ENCODE data around the gene FKBP1A. TPM values are rescaled to one million over a fixed set of nuclear protein-coding genes. Genes with fewer than 3 reads are reported as not detected.

FKBP1A gene
- total RNA-seq, 1 experiment from 2014 or later = 209 TPM

DNA sequence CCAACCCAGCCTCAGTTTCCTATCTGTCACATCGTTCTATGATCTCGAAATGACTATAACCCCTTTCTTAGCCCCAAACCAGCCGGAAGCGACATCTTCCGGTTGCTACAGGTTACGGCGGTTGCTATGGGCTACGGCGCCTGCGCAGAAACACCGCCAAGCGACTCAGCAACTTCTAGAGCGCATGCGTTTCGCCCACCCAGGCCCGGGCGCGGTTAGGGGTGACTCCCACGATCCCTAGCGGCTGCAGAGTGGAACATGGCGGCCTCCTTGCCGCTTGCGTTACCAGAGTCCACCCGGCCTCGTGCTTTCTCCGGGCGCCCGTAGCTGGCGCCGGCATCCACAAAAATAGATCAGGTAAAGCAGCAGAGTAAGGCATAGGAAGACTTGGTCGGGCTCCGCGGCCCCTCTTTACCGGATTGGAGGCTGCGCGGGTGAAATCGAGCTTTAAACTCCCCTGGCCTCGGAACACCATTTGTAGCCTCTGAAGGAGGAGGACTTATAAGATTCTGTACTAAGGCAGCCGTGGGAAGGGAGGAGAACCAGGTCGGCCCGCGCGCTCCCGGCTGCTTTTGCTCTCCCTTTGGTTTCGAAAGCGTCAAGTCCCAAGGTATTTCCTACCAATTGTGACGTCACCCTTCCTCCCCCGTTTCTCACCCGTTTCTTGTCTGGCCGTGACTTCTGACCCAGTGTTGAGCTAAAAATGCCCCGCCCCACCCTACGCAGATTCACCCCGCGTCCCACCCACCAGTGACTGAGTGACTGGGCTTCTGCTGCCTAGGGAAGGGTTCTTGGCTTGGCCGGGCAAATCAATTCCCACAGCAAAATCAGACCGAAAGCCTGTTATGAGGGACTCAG is 67.5 kb downstream of the FKBP1A start:
- no peaks in the 10 kb centered on the region for H3K27me3 Mint-ChIP-seq (ENCODE audit: insufficient read depth, unreplicated experiment)
- ChIA-PET POLR2A (interaction anchor here (0.6 to 10.7 kb wide), 43 partner anchors 9 to 1364 kb away, joined by 3 to 184 read pairs (median 4); partner anchors contain the start of genes FKBP1A, NSFL1C, RAD21L1 and SNPH), CTCF (interaction anchor here (0.6 to 5.2 kb wide), 6 partner anchors 13 to 178 kb away, joined by 4 to 40 read pairs (median 14); no protein-coding TSS in a partner anchor)
- peak; percentile 95 for DNase-seq (ENCODE audit: unreplicated experiment)
- H3K27ac Mint-ChIP-seq (ENCODE audit: low read depth, unreplicated experiment) = no peak overlapping the region
- H3K9me3 Mint-ChIP-seq (ENCODE audit: unreplicated experiment) = no peaks in the 10 kb centered on the region
- H3K4me1 Mint-ChIP-seq (ENCODE audit: insufficient read depth, unreplicated experiment) = peaks cover 26% of the 10 kb centered on the region
- no peaks in the 10 kb centered on the region for H3K36me3 Mint-ChIP-seq (ENCODE audit: insufficient read depth, unreplicated experiment)
- intact Hi-C loops (cut with micrococcal nuclease) = loop anchor here (2.0 kb wide), 1 partner anchor 67 kb away; the partner anchor contains the start of gene FKBP1A
- no peak overlapping the region for H3K4me3 Mint-ChIP-seq (ENCODE audit: unreplicated experiment)
- BruUV-seq (replicated peaks) = TSS peak; percentile 71
- TF ChIP-seq, protein P1, sequence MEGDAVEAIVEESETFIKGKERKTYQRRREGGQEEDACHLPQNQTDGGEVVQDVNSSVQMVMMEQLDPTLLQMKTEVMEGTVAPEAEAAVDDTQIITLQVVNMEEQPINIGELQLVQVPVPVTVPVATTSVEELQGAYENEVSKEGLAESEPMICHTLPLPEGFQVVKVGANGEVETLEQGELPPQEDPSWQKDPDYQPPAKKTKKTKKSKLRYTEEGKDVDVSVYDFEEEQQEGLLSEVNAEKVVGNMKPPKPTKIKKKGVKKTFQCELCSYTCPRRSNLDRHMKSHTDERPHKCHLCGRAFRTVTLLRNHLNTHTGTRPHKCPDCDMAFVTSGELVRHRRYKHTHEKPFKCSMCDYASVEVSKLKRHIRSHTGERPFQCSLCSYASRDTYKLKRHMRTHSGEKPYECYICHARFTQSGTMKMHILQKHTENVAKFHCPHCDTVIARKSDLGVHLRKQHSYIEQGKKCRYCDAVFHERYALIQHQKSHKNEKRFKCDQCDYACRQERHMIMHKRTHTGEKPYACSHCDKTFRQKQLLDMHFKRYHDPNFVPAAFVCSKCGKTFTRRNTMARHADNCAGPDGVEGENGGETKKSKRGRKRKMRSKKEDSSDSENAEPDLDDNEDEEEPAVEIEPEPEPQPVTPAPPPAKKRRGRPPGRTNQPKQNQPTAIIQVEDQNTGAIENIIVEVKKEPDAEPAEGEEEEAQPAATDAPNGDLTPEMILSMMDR (IDR thresholded peaks at IDR 0.05; ENCODE audit: unreplicated experiment) = no peak

DNA sequence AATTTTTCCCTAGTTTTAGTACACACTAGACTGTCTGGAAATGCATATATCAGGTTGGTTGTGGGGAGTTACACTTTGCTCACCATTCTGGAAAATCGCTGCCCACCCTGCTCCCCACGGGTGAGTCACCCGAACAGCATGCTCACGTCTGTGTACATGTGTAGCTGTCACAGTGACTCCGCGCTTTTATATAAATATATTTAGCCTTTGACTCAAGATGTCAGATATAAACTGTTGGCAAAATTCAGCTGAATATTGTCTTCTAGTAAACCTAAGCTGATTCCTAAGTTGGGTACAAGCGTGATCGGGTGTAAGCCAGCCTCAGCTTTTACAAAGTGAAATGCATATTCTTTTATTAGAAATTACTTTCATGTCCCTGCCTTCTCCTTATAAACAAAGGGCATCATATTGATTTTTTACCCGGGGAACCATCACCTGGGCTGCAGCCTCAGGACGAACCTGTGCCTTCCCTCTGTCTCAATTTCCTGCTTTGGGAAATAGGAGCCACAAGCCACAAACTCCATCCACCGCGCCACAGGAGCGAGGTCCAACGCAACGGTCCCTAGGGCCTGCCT is 68.2 kb downstream of the FKBP1A start:
- no peaks in the 10 kb centered on the region for H3K27me3 Mint-ChIP-seq (ENCODE audit: insufficient read depth, unreplicated experiment)
- H3K4me3 Mint-ChIP-seq (ENCODE audit: unreplicated experiment) = no peak overlapping the region
- ChIA-PET CTCF (interaction anchor here (0.6 to 4.2 kb wide), 5 partner anchors 12 to 179 kb away, joined by 3 to 40 read pairs (median 8); no protein-coding TSS in a partner anchor), POLR2A (interaction anchor here (0.6 to 10.7 kb wide), 25 partner anchors 8 to 1914 kb away, joined by 3 to 184 read pairs (median 4); partner anchors contain the start of genes FKBP1A and NSFL1C)
- H3K4me1 Mint-ChIP-seq (ENCODE audit: insufficient read depth, unreplicated experiment) = peaks cover 19% of the 10 kb centered on the region
- TF ChIP-seq, protein P1 (IDR thresholded peaks at IDR 0.05; ENCODE audit: unreplicated experiment) = no peak
- DNase-seq (ENCODE audit: unreplicated experiment) = no peak
- intact Hi-C loops (cut with micrococcal nuclease) = loop anchor here (2.0 kb wide), 1 partner anchor 68 kb away; the partner anchor contains the start of gene FKBP1A
- no peaks in the 10 kb centered on the region for H3K36me3 Mint-ChIP-seq (ENCODE audit: insufficient read depth, unreplicated experiment)
- no peak overlapping the region for H3K27ac Mint-ChIP-seq (ENCODE audit: low read depth, unreplicated experiment)
- BruUV-seq (replicated peaks) = no TSS peak
- no peaks in the 10 kb centered on the region for H3K9me3 Mint-ChIP-seq (ENCODE audit: unreplicated experiment)

DNA sequence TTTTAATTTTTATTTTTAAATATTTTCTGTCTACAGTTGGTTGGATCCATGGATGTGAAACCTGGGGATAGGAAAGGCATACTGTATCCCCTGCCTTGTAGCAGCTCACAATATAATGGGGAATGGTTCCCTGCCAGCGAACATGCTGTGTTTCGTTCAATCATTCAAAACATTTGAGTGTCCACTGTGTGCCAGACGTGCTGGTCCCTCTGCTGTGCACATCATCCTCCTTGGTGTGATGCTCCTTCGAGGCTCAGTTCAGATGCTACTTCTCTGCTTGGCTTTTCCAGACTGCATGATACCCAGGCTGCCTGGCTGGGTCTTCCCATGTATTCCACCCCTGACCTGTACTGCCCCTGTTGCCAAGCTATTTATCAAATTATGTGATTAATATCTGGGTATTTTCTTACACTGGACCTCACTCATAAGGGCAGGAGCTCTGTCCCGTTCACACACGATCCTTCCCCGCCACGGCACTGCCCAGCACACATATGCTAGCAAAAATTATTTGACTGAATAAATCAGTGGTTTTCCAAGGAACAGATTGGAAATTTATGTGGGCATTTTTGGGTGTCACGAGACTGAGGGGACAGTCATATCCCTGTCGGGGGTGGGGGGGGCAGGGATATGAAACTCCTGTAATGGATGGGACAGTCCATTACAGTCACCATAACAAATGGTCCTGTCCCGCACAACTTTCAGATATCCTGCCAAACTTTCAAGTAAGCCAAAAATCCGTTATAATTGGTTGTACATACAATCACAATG is 68.8 kb downstream of the FKBP1A start:
- Mint-ChIP-seq H3K4me3 (ENCODE audit: unreplicated experiment) (no peak overlapping the region), H3K27ac (ENCODE audit: low read depth, unreplicated experiment) (no peak overlapping the region), H3K27me3 (ENCODE audit: insufficient read depth, unreplicated experiment) (no peaks in the 10 kb centered on the region), H3K4me1 (ENCODE audit: insufficient read depth, unreplicated experiment) (peaks cover 12% of the 10 kb centered on the region), H3K9me3 (ENCODE audit: unreplicated experiment) (no peaks in the 10 kb centered on the region), H3K36me3 (ENCODE audit: insufficient read depth, unreplicated experiment) (no peaks in the 10 kb centered on the region)
- intact Hi-C loops (cut with micrococcal nuclease) = loop anchor here (2.0 kb wide), 1 partner anchor 69 kb away; the partner anchor contains the start of gene FKBP1A
- CTCF ChIA-PET = interaction anchor here (0.9 to 4.2 kb wide), 5 partner anchors 11 to 180 kb away, joined by 3 to 40 read pairs (median 8); partner anchors contain the start of gene NSFL1C
- no TSS peak for BruUV-seq (replicated peaks)
- TF ChIP-seq, protein P1 (IDR thresholded peaks at IDR 0.05; ENCODE audit: unreplicated experiment) = no peak
- POLR2A ChIA-PET = interaction anchor here (0.6 to 10.7 kb wide), 11 partner anchors 9 to 1914 kb away, joined by 3 to 184 read pairs (median 12); partner anchors contain the start of genes FKBP1A and NSFL1C
- DNase-seq (ENCODE audit: unreplicated experiment) = no peak

Measured in MCF 10A (cell line).